Colonic mucosa (tissue), 4 donors: ENCODE measurements around the gene MAPT. TPM values are rescaled to one million over a fixed set of nuclear protein-coding genes. Genes with fewer than 3 reads are reported as not detected.

Experiments used
- DNase-seq: peaks from one replicate; pipeline ENCODE4 v3.0.0-alpha.2; 2020
- H3K27ac ChIP-seq: fragments of 200-600 bp; one replicate; pipeline ENCODE4 v1.8.0; 2021
- H3K27me3 ChIP-seq: fragments of 200-600 bp; one replicate; pipeline ENCODE4 v1.8.0; 2021
- H3K36me3 ChIP-seq: fragments of 200-600 bp; one replicate; pipeline ENCODE4 v1.8.0; 2021
- H3K4me1 ChIP-seq: fragments of 200-600 bp; one replicate; pipeline ENCODE4 v1.8.0; 2021; ENCODE audit warnings: mild to moderate bottlenecking
- H3K4me3 ChIP-seq: fragments of 200-600 bp; one replicate; pipeline ENCODE4 v1.8.0; 2021
- H3K9ac ChIP-seq, 2 donors: one replicate each; pipeline ENCODE4 v1.7.0; 2013; ENCODE audit warnings: control low read depth in 2 of 2, low read depth in 2 of 2, low read length in 2 of 2
- H3K9me3 ChIP-seq: fragments of 200-600 bp; one replicate; pipeline ENCODE4 v1.8.0; 2021
- CTCF ChIP-seq: fragments of 200-600 bp; IDR thresholded peaks from one replicate; pipeline ENCODE4 v1.8.0; 2022; ENCODE audit warnings: antibody characterized with exemption, mild to moderate bottlenecking
- intact Hi-C: fragments of 100-400 bp; cut with DNase I; formaldehyde crosslinking; loops from one replicate; pipeline ENCODE4 v1.14.1; 2022
- total RNA-seq, 2 donors: library from RNA; stranded (reverse); fragmentation: NEBNext Ultra II Directional in 1 of 2; extraction: Animal tissue kit (Norgen Biotek cat#: 25700) in 1 of 2; gene quantifications; one replicate each; pipeline ENCODE4 v1.2.1, GENCODE V29; 2021
- donor health status: healthy.
- donor health status: DM: no; HTN: no; CAD: no.
- donor health status: DM: no; HTN: no; CAD: no.

Gene MAPT
- total RNA-seq, 2 donors from 2014 or later: 0.37 to 2.9 TPM

DNA sequence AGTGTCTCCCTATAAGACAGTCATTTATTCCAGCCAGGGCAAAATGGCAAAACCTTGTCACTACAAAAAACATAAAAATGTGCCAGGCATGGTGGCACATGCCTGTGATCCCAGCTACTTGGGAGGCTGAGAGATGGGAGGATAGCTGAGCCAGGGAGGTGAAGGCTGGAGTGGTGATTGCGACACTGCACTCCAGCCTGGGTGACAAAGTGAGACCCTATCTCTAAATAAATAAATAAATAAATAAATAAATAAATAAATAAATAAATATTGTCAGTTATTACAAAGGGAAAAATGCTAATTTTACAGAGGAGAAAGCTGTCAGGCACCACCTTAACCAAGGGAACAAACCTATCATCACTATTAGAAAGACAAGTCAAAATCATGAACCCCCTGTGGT is 180.2 kb downstream of the MAPT start:
- Histone ChIP-seq H3K9ac (no peak overlapping the region), H3K9me3 (no peaks in the 10 kb centered on the region), H3K27me3 (no peaks in the 10 kb centered on the region), H3K27ac (no peak overlapping the region), H3K4me3 (no peak overlapping the region), H3K36me3 (no peaks in the 10 kb centered on the region), H3K4me1 (no peaks in the 10 kb centered on the region)
- TF ChIP-seq CTCF: no peak
- DNase-seq: no peak
- intact Hi-C loops: no loop called here

Other genes starting within 250 kb of the MAPT start
- gene CRHR1, start 110.2 kb upstream of the MAPT start, total RNA-seq: not detected
- not detected for gene SPPL2C, start 49.7 kb upstream of the MAPT start, total RNA-seq
- not detected for gene STH, start 104.7 kb downstream of the MAPT start, total RNA-seq